Panc1 (cell line): ENCODE data around the gene CFAP97D1. TPM values are rescaled to one million over a fixed set of nuclear protein-coding genes. Genes with fewer than 3 reads are reported as not detected.

Experiments
- ATAC-seq: fragments of 200-7000 bp; cut with Tn5 transposase; 2 replicates; pipeline ENCODE4 v1.9.1; 2020; ENCODE audit warnings: mild to moderate bottlenecking, moderate library complexity
- BruUV-seq: library from RNA; stranded (reverse); fragments of 400-500 nt; replicated peaks from 2 replicates; lab custom pipeline; 2021; lab: Mats Ljungman, UMichigan
- CTCF ChIA-PET: fragments of 300-600 bp; sonication (Branson Sonifier 250); formaldehyde crosslinking; loops from one replicate; lab custom pipeline; 2022; ENCODE audit warnings: antibody characterized with exemption; lab: Charles Lee
- POLR2A ChIA-PET: fragments of 300-600 bp; sonication (Branson Sonifier 250); formaldehyde crosslinking; loops from one replicate; lab custom pipeline; 2022; ENCODE audit warnings: antibody characterized with exemption; lab: Charles Lee
- DNase-seq: peaks from one replicate; pipeline ENCODE4 v3.0.0-alpha.2; 2010; ENCODE audit warnings: low read depth, low spot score
- H3K27ac ChIP-seq: 2 replicates; pipeline ENCODE4 v1.5.1; 2011; ENCODE audit warnings: mild to moderate bottlenecking, low read length, inconsistent platforms
- H3K27me3 ChIP-seq: fragments of 200-500 bp; sonication (Bioruptor generic); 2 replicates; pipeline ENCODE4 v1.6.0; 2014; ENCODE audit warnings: low read length, inconsistent platforms; ENCODE audit not compliant: control insufficient read depth, insufficient read depth
- H3K36me3 ChIP-seq: fragments of 200-500 bp; sonication (Bioruptor generic); 2 replicates; pipeline ENCODE4 v1.5.1; 2014; ENCODE audit warnings: inconsistent platforms, mild to moderate bottlenecking, low read length, moderate library complexity; ENCODE audit not compliant: control insufficient read depth, insufficient read depth
- H3K4me1 ChIP-seq: 2 replicates; pipeline ENCODE4 v1.5.1; 2011; ENCODE audit warnings: inconsistent platforms, mild to moderate bottlenecking, low read length, moderate library complexity; ENCODE audit not compliant: control insufficient read depth, insufficient read depth
- H3K4me3 ChIP-seq, 2 experiments: 2 replicates each; pipeline ENCODE4 v1.5.1; 2011 to 2012; ENCODE audit warnings: low read depth in 2 of 2, low read length in 2 of 2, mild to moderate bottlenecking in 2 of 2, inconsistent platforms in 1 of 2, moderate library complexity in 1 of 2
- H3K9me3 ChIP-seq: fragments of 200-500 bp; sonication (Bioruptor generic); 2 replicates; pipeline ENCODE4 v1.5.1; 2014; ENCODE audit warnings: low read depth, mild to moderate bottlenecking, inconsistent platforms, low read length, moderate library complexity; ENCODE audit not compliant: control insufficient read depth, insufficient read depth
- POLR2AphosphoS5 ChIP-seq: IDR thresholded peaks from 2 replicates; pipeline ENCODE4 v1.6.1; 2012; ENCODE audit warnings: mild to moderate bottlenecking, low read depth, low read length, moderate library complexity
- SIN3A ChIP-seq: IDR thresholded peaks from 2 replicates; pipeline ENCODE4 v1.6.1; 2012; ENCODE audit warnings: low read depth, mild to moderate bottlenecking, low read length, moderate library complexity, borderline replicate concordance; ENCODE audit not compliant: insufficient read depth
- TCF7L2 ChIP-seq: IDR thresholded peaks from 2 replicates; pipeline ENCODE4 v1.6.1; 2011; ENCODE audit warnings: mild to moderate bottlenecking, low read depth, low read length, inconsistent platforms
- in situ Hi-C: cut with HindIII; loops from 2 replicates; pipeline ENCODE4 v1.10.0; 2016; ENCODE audit warnings: low sequenced_read_pairs, low pct_unique_long_range_greater_than_20kb
- intact Hi-C: fragments of 100-400 bp; cut with micrococcal nuclease; formaldehyde crosslinking; loops from one replicate; pipeline ENCODE4 v1.10.0; 2022; ENCODE audit not compliant: unreplicated experiment
- total RNA-seq: library from RNA; stranded (reverse); gene quantifications from one replicate; pipeline ENCODE4 v1.2.1, GENCODE V29; 2021; ENCODE audit not compliant: unreplicated experiment
- TF ChIP-seq, protein P1 (sequence below), 2 experiments: IDR thresholded peaks; 2 replicates each; pipeline ENCODE4 v1.6.1; 2011 to 2012; ENCODE audit warnings: low read depth in 2 of 2, control low read depth in 1 of 2, low read length in 1 of 2, mild to moderate bottlenecking in 1 of 2, moderate library complexity in 1 of 2; ENCODE audit not compliant: insufficient read depth in 1 of 2
- TF ChIP-seq, protein P2 (sequence below): fragments of 450-650 bp; IDR thresholded peaks from 2 replicates; pipeline ENCODE4 v1.5.1; 2017; ENCODE audit warnings: mild to moderate bottlenecking

CFAP97D1 gene
- total RNA-seq, 1 experiment from 2014 or later = not detected

DNA sequence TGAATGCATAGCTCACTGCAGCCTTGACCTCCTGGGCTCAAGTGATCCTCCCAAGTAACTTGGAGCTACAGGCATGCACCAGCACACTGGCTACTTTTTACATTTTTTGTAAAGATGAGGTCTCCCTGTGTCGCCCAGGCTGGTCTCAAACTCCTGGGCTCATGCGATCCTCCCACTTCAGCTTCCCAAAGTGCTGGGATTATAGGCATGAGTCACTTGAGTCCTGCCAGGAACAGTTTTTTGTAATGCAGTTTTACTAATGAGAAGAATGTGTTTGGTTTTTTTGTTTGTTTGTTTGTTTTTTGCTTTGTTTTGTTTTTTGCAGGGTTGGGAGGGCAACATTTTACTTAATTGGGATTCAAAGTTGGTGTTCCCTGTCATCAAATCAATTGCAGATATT, 43.8 kb upstream of the CFAP97D1 start:
- ChIA-PET POLR2A (no interaction called here), CTCF (no interaction called here)
- intact Hi-C loops = no loop called here
- Histone ChIP-seq H3K4me1 (no peaks in the 10 kb centered on the region), H3K27me3 (no peaks in the 10 kb centered on the region), H3K9me3 (no peaks in the 10 kb centered on the region), H3K4me3 (no peak overlapping the region), H3K27ac (no peak overlapping the region), H3K36me3 (no peaks in the 10 kb centered on the region)
- BruUV-seq = no TSS peak
- no peak for ATAC-seq
- TF ChIP-seq SIN3A (no peak), TCF7L2 (no peak), POLR2AphosphoS5 (no peak)
- TF ChIP-seq, protein P1, sequence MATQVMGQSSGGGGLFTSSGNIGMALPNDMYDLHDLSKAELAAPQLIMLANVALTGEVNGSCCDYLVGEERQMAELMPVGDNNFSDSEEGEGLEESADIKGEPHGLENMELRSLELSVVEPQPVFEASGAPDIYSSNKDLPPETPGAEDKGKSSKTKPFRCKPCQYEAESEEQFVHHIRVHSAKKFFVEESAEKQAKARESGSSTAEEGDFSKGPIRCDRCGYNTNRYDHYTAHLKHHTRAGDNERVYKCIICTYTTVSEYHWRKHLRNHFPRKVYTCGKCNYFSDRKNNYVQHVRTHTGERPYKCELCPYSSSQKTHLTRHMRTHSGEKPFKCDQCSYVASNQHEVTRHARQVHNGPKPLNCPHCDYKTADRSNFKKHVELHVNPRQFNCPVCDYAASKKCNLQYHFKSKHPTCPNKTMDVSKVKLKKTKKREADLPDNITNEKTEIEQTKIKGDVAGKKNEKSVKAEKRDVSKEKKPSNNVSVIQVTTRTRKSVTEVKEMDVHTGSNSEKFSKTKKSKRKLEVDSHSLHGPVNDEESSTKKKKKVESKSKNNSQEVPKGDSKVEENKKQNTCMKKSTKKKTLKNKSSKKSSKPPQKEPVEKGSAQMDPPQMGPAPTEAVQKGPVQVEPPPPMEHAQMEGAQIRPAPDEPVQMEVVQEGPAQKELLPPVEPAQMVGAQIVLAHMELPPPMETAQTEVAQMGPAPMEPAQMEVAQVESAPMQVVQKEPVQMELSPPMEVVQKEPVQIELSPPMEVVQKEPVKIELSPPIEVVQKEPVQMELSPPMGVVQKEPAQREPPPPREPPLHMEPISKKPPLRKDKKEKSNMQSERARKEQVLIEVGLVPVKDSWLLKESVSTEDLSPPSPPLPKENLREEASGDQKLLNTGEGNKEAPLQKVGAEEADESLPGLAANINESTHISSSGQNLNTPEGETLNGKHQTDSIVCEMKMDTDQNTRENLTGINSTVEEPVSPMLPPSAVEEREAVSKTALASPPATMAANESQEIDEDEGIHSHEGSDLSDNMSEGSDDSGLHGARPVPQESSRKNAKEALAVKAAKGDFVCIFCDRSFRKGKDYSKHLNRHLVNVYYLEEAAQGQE (IDR thresholded peaks at IDR 0.05; ENCODE audit: insufficient read depth in 1 of 2, low read depth in 2 of 2, low read length in 1 of 2) = no peak
- TF ChIP-seq, protein P2, sequence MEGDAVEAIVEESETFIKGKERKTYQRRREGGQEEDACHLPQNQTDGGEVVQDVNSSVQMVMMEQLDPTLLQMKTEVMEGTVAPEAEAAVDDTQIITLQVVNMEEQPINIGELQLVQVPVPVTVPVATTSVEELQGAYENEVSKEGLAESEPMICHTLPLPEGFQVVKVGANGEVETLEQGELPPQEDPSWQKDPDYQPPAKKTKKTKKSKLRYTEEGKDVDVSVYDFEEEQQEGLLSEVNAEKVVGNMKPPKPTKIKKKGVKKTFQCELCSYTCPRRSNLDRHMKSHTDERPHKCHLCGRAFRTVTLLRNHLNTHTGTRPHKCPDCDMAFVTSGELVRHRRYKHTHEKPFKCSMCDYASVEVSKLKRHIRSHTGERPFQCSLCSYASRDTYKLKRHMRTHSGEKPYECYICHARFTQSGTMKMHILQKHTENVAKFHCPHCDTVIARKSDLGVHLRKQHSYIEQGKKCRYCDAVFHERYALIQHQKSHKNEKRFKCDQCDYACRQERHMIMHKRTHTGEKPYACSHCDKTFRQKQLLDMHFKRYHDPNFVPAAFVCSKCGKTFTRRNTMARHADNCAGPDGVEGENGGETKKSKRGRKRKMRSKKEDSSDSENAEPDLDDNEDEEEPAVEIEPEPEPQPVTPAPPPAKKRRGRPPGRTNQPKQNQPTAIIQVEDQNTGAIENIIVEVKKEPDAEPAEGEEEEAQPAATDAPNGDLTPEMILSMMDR = no peak
- no peak for DNase-seq
- in situ Hi-C loops = no loop called here

DNA sequence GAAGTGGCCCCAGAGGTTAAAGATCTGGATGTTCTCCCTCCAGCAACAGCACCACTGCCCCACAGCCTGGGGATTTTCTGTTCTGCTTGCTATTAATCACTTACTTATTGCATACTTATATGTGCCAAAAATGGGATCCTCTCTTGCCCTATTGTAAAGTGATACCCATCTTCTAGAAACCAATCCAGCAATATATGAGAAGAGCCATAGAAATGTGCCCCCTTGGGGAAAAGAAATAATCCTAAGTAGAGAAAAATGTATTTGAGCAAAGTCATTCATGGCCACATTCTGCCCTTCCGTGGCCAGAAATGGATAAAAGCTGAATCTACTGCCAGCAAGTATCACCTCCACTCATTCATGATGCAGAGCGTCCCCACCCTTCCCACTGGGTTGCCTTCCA, 42.5 kb upstream of the CFAP97D1 start:
- no peaks in the 10 kb centered on the region for H3K36me3 ChIP-seq
- CTCF ChIA-PET = no interaction called here
- BruUV-seq = no TSS peak
- no peaks in the 10 kb centered on the region for H3K27me3 ChIP-seq
- intact Hi-C loops (no loop called here), in situ Hi-C loops (no loop called here)
- POLR2A ChIA-PET = no interaction called here
- TF ChIP-seq, protein P1 (IDR thresholded peaks at IDR 0.05; ENCODE audit: insufficient read depth in 1 of 2, low read depth in 2 of 2, low read length in 1 of 2) = no peak
- TF ChIP-seq SIN3A (no peak), TCF7L2 (no peak), POLR2AphosphoS5 (no peak)
- TF ChIP-seq, protein P2 = no peak
- H3K27ac ChIP-seq = no peak overlapping the region
- no peaks in the 10 kb centered on the region for H3K4me1 ChIP-seq
- no peak for ATAC-seq
- no peak for DNase-seq
- no peaks in the 10 kb centered on the region for H3K9me3 ChIP-seq
- no peak overlapping the region for H3K4me3 ChIP-seq
